ENCODE measurements around the gene GSE1.

The GSE1 gene

GRCh38 chr16:85584819-85585282, 28.3 kb upstream of the GSE1 start:
- POLR2A ChIA-PET, result interaction anchor here (0.6 kb wide), 1 partner anchor 27 kb away, joined by 3 read pairs; no protein-coding TSS in a partner anchor
- no peak for TF ChIP-seq ZSCAN16 (tag by site-specific recombination; IDR thresholded peaks at IDR 0.05)
- TF ChIP-seq ZNF426 (tag by site-specific recombination; IDR thresholded peaks at IDR 0.05), result no peak
- no peak for TF ChIP-seq ZNF580 (tag by site-specific recombination; IDR thresholded peaks at IDR 0.05)
- no peak for TF ChIP-seq ZNF26 (tag by site-specific recombination; IDR thresholded peaks at IDR 0.05)
- no peak for TF ChIP-seq ZNF76 (tag by site-specific recombination; IDR thresholded peaks at IDR 0.05; ENCODE audit: borderline replicate concordance, low read depth)
- peak; percentile 84 for TF ChIP-seq ZIC2 (tag by site-specific recombination; IDR thresholded peaks at IDR 0.05)
- no peak for TF ChIP-seq ZNF747 (tag by site-specific recombination; IDR thresholded peaks at IDR 0.05)
- TF ChIP-seq, protein P1, sequence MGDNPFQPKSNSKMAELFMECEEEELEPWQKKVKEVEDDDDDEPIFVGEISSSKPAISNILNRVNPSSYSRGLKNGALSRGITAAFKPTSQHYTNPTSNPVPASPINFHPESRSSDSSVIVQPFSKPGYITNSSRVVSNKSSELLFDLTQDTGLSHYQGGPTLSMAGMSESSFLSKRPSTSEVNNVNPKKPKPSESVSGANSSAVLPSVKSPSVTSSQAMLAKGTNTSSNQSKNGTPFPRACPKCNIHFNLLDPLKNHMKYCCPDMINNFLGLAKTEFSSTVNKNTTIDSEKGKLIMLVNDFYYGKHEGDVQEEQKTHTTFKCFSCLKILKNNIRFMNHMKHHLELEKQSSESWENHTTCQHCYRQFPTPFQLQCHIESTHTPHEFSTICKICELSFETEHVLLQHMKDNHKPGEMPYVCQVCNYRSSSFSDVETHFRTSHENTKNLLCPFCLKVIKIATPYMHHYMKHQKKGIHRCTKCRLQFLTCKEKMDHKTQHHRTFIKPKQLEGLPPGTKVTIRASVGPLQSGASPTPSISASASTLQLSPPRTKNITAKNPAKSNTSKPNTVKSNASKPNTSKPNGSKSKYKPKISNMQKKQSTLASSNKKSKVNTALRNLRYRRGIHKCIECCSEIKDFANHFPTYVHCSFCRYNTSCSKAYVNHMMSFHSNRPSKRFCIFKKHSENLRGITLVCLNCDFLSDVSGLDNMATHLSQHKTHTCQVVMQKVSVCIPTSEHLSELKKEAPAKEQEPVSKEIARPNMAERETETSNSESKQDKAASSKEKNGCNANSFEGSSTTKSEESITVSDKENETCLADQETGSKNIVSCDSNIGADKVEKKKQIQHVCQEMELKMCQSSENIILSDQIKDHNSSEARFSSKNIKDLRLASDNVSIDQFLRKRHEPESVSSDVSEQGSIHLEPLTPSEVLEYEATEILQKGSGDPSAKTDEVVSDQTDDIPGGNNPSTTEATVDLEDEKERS (tag by site-specific recombination; IDR thresholded peaks at IDR 0.05), result no peak
- no peak for TF ChIP-seq SALL2 (tag by site-specific recombination; IDR thresholded peaks at IDR 0.05; ENCODE audit: borderline replicate concordance)
- no peak for TF ChIP-seq ZNF112 (tag by site-specific recombination; IDR thresholded peaks at IDR 0.05)
- TF ChIP-seq PRDM1 (tag by site-specific recombination; IDR thresholded peaks at IDR 0.05), result 0 out of 2 replicates have a peak, but pooled peaks have one; percentile 24
- TF ChIP-seq ZNF626 (tag by site-specific recombination; IDR thresholded peaks at IDR 0.05), result no peak
- TF ChIP-seq PRDM6 (tag by site-specific recombination; IDR thresholded peaks at IDR 0.05), result no peak
- TF ChIP-seq, protein P2, sequence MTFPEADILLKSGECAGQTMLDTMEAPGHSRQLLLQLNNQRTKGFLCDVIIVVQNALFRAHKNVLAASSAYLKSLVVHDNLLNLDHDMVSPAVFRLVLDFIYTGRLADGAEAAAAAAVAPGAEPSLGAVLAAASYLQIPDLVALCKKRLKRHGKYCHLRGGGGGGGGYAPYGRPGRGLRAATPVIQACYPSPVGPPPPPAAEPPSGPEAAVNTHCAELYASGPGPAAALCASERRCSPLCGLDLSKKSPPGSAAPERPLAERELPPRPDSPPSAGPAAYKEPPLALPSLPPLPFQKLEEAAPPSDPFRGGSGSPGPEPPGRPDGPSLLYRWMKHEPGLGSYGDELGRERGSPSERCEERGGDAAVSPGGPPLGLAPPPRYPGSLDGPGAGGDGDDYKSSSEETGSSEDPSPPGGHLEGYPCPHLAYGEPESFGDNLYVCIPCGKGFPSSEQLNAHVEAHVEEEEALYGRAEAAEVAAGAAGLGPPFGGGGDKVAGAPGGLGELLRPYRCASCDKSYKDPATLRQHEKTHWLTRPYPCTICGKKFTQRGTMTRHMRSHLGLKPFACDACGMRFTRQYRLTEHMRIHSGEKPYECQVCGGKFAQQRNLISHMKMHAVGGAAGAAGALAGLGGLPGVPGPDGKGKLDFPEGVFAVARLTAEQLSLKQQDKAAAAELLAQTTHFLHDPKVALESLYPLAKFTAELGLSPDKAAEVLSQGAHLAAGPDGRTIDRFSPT (tag by site-specific recombination; IDR thresholded peaks at IDR 0.05), result no peak
- Histone ChIP-seq H3K4me3 (ENCODE audit: low read depth, low read length) (no peak overlapping the region), H3K27ac (ENCODE audit: extremely low read depth, low read depth, low read length) (no peak overlapping the region), H3K36me3 (ENCODE audit: control insufficient read depth in 2 of 2, insufficient read depth in 1 of 2, low read length in 2 of 2) (no peaks in the 10 kb centered on the region), H3K9me3 (ENCODE audit: control insufficient read depth, insufficient read depth, low read depth, low read length) (no peaks in the 10 kb centered on the region), H3K4me1 (ENCODE audit: control insufficient read depth, insufficient read depth, low read length) (no peaks in the 10 kb centered on the region)
- CTCF ChIA-PET, result interaction anchor here (0.7 to 1.3 kb wide), 2 partner anchors 25 to 163 kb away, joined by 3 read pairs; no protein-coding TSS in a partner anchor

- Histone ChIP-seq H3K4me3 (ENCODE audit: low read depth, low read length) (no peak overlapping the region), H3K36me3 (ENCODE audit: control insufficient read depth in 2 of 2, insufficient read depth in 1 of 2, low read length in 2 of 2) (no peaks in the 10 kb centered on the region), H3K4me1 (ENCODE audit: control insufficient read depth, insufficient read depth, low read length) (no peaks in the 10 kb centered on the region), H3K9me3 (ENCODE audit: control insufficient read depth, insufficient read depth, low read depth, low read length) (no peaks in the 10 kb centered on the region), H3K27ac (ENCODE audit: extremely low read depth, low read depth, low read length) (no peak overlapping the region)
- ChIA-PET POLR2A (interaction anchor here (0.6 kb wide), 1 partner anchor 28 kb away, joined by 3 read pairs; no protein-coding TSS in a partner anchor), CTCF (interaction anchor here (0.7 to 1.3 kb wide), 2 partner anchors 24 to 164 kb away, joined by 3 read pairs; no protein-coding TSS in a partner anchor)
- TF ChIP-seq ZNF366 (tag by site-specific recombination; conservative IDR thresholded peaks at IDR 0.05) (no peak), ZNF768 (tag by site-specific recombination; IDR thresholded peaks at IDR 0.05) (peak; percentile 97)
Measured at GRCh38 chr16:85585711-85586110, 27.4 kb upstream of the GSE1 start.
